NCI-H2171 treated with DMSO at 0.1 percent for 48 hours (cell line): ENCODE measurements around the gene KIAA1217.

Source experiments
- DNase-seq: peaks from one replicate; lab custom pipeline; 2025; lab: John Stamatoyannopoulos, UW

The KIAA1217 gene

DNA sequence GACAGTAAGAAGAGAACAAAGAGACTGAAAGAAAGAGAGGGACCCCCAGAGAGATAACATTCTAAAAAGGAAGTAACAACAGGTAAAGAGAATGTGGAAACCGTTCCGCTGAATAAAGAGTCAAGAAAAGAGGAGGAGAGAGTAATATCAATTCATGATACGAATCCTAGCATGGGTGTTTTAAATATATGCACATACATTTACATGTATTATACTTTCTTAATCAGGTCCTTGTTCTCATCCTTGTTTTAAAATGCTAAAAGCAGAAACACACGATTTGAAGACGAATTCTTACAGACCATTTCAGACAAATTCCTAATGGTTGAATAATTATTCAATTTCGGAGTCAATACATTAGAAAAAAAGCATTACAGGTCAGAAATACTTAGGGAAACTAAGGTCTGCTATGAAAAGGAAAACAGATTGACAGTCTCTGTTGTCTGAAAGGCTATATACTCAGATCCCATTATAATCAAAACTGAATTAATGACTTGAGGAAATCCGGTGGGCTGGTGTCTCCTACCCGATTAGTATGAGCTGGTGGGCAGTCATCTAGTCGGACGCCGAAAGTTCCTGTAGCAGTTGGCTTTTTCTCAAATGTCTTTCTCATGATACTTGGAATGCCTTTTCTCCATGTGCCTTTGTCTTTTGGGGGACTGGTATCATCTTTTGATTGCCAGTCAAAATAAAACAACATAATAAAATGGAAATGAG, 387.4 kb downstream of the KIAA1217 start:
- no peak for DNase-seq

DNA sequence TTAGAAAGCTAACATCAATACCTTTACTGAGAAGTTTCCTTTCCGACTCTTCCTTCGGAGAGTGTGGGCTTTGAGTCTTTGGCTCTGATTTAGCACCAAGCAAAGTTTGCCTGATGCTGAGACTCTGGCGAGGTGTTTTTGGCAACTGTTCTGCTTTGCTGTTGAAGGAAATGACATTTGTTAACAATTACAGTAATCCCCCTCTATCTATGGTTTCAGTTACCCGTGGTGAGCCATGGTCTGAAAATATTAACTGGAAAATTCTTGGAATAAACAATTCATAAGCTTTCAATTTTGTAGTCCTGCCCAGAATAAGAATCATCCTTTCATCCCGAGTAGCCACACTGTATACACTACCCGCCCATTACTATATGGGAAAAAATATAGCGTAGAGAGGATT, 388.5 kb downstream of the KIAA1217 start:
- no peak for DNase-seq
